ENCODE measurements around the gene RNU6-7. TPM values are rescaled to one million over a fixed set of nuclear protein-coding genes. Genes with fewer than 3 reads are reported as not detected.

The RNU6-7 gene
- total RNA-seq, 1 donor from 2014 or later: not detected

DNA sequence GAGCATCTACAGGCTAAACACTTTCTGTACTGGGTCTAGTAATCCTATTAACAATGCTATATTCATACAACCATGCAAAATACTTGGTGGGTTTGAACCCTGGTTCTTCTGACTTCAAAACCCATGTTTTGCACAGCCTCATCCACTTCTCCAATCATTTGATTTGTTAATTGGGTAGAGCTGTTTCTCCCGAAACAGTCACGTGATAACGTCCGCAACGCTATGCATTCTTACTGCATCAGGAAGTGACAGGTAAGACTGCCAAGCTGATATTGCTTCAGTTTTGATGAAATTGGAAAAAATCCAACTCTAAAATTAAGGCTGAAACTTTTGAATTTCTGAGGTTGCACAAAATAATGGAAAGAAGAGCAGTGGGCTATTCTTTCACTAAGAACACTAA is 30.4 kb upstream of the RNU6-7 start:
- no peak overlapping the region for H3K4me3 Mint-ChIP-seq (ENCODE audit: unreplicated experiment)
- H3K4me1 Mint-ChIP-seq (ENCODE audit: unreplicated experiment): peaks cover 9% of the 10 kb centered on the region
- H3K36me3 Mint-ChIP-seq (ENCODE audit: low read depth, unreplicated experiment): no peaks in the 10 kb centered on the region
- H3K27me3 Mint-ChIP-seq (ENCODE audit: unreplicated experiment): peaks cover 2% of the 10 kb centered on the region
- TF ChIP-seq CTCF (IDR thresholded peaks at IDR 0.05; ENCODE audit: unreplicated experiment): no peak
- DNase-seq (ENCODE audit: low spot score): no peak
- H3K27ac Mint-ChIP-seq (ENCODE audit: unreplicated experiment): no peak overlapping the region
- no peaks in the 10 kb centered on the region for H3K9me3 Mint-ChIP-seq (ENCODE audit: unreplicated experiment)

GRCh38 chr14:32183151-32184058 is 18.4 kb upstream of the RNU6-7 start:
- Mint-ChIP-seq H3K27me3 (ENCODE audit: unreplicated experiment) (no peaks in the 10 kb centered on the region), H3K4me3 (ENCODE audit: unreplicated experiment) (no peak overlapping the region)

DNA sequence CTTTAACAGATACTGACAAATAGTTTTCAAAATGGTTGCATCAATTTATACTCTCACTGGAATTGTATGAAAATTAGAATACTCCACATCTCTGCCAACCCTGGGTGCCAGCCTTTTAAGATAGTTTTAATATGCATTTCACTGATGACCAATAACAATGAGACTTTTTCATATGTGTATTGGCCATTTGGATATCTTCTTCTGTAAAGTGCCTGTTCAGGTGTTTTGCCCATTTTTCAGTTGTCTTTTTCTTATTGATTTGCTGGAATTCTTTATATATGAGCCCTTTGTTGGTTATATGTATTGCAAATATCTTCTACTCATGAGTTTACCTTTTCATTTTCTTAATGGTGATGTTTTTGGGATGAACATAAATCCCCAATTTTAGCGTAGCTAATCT is 16.7 kb upstream of the RNU6-7 start:
- Mint-ChIP-seq H3K9me3 (ENCODE audit: unreplicated experiment) (no peaks in the 10 kb centered on the region), H3K4me1 (ENCODE audit: unreplicated experiment) (no peaks in the 10 kb centered on the region), H3K27me3 (ENCODE audit: unreplicated experiment) (no peaks in the 10 kb centered on the region), H3K27ac (ENCODE audit: unreplicated experiment) (no peak overlapping the region), H3K4me3 (ENCODE audit: unreplicated experiment) (no peak overlapping the region), H3K36me3 (ENCODE audit: low read depth, unreplicated experiment) (no peaks in the 10 kb centered on the region)
- no peak for DNase-seq (ENCODE audit: low spot score)
- no peak for TF ChIP-seq CTCF (IDR thresholded peaks at IDR 0.05; ENCODE audit: unreplicated experiment)

More at GRCh38 chr14:32183151-32184058, 18.4 kb upstream of the RNU6-7 start:
- DNase-seq (ENCODE audit: low spot score): no peak
- H3K9me3 Mint-ChIP-seq (ENCODE audit: unreplicated experiment): no peaks in the 10 kb centered on the region
- H3K36me3 Mint-ChIP-seq (ENCODE audit: low read depth, unreplicated experiment): no peaks in the 10 kb centered on the region
- no peak overlapping the region for H3K27ac Mint-ChIP-seq (ENCODE audit: unreplicated experiment)
- TF ChIP-seq CTCF (IDR thresholded peaks at IDR 0.05; ENCODE audit: unreplicated experiment): no peak
- no peaks in the 10 kb centered on the region for H3K4me1 Mint-ChIP-seq (ENCODE audit: unreplicated experiment)

DNA sequence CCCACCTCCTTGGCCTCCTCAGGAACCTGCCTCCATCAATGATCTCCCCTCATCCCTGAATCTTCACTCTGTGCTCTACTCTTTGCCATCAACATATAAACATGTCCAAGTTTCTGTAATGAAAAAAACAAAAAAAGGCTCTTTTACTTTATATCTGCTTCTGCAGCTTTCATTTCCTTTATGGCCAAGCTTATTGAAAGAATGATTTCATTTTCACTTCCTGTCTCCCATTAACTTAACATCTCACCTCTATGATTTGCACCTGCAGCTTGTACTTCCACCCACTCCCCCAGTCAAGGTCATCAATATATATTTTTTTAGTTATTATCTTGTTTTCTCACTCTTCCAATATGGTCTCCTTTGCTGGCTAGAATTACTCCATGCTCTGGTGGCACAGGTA is 15.6 kb upstream of the RNU6-7 start:
- H3K27me3 Mint-ChIP-seq (ENCODE audit: unreplicated experiment): no peaks in the 10 kb centered on the region
- peaks cover 5% of the 10 kb centered on the region for H3K4me1 Mint-ChIP-seq (ENCODE audit: unreplicated experiment)
- H3K4me3 Mint-ChIP-seq (ENCODE audit: unreplicated experiment): no peak overlapping the region
- DNase-seq (ENCODE audit: low spot score): no peak
- no peaks in the 10 kb centered on the region for H3K36me3 Mint-ChIP-seq (ENCODE audit: low read depth, unreplicated experiment)
- H3K9me3 Mint-ChIP-seq (ENCODE audit: unreplicated experiment): no peaks in the 10 kb centered on the region
- H3K27ac Mint-ChIP-seq (ENCODE audit: unreplicated experiment): no peak overlapping the region
- no peak for TF ChIP-seq CTCF (IDR thresholded peaks at IDR 0.05; ENCODE audit: unreplicated experiment)

- H3K9me3 Mint-ChIP-seq (ENCODE audit: unreplicated experiment): no peaks in the 10 kb centered on the region
- no peak overlapping the region for H3K27ac Mint-ChIP-seq (ENCODE audit: unreplicated experiment)
- H3K27me3 Mint-ChIP-seq (ENCODE audit: unreplicated experiment): no peaks in the 10 kb centered on the region
- no peak overlapping the region for H3K4me3 Mint-ChIP-seq (ENCODE audit: unreplicated experiment)
- no peak for TF ChIP-seq CTCF (IDR thresholded peaks at IDR 0.05; ENCODE audit: unreplicated experiment)
- peaks cover 5% of the 10 kb centered on the region for H3K4me1 Mint-ChIP-seq (ENCODE audit: unreplicated experiment)
- DNase-seq (ENCODE audit: low spot score): no peak
- H3K36me3 Mint-ChIP-seq (ENCODE audit: low read depth, unreplicated experiment): no peaks in the 10 kb centered on the region
These were observed 12.0 kb upstream of the RNU6-7 start for GRCh38 chr14:32189811-32190210.
